Ascending aorta (tissue), 2 donors: ENCODE measurements around the gene CACNA2D3. TPM values are rescaled to one million over a fixed set of nuclear protein-coding genes. Genes with fewer than 3 reads are reported as not detected.
"Not testable (repeated sequence)": the region's sequence is repeated elsewhere in the genome, so short reads cannot be mapped to it uniquely, and the experiment has no call there.

ENCODE experiments used
- DNase-seq, 2 donors: peaks; one replicate each; pipeline ENCODE4 v3.0.0-alpha.2; 2019; ENCODE audit warnings: low spot score in 2 of 2
- H3K27ac ChIP-seq, 2 donors: fragments of 200-600 bp; sonication (generic); one replicate each; pipeline ENCODE4 v1.5.1; 2016 to 2017; ENCODE audit warnings: mild to moderate bottlenecking in 1 of 2
- H3K27me3 ChIP-seq: fragments of 200-600 bp; sonication (generic); one replicate; pipeline ENCODE4 v1.5.1; 2017
- H3K36me3 ChIP-seq, 2 donors: fragments of 200-600 bp; sonication (generic); one replicate each; pipeline ENCODE4 v1.5.1; 2016
- H3K4me1 ChIP-seq, 2 donors: fragments of 200-600 bp; sonication (generic); one replicate each; pipeline ENCODE4 v1.5.1; 2016 to 2017; ENCODE audit warnings: mild to moderate bottlenecking in 1 of 2
- H3K4me3 ChIP-seq, 2 donors: fragments of 200-600 bp; sonication (generic); one replicate each; pipeline ENCODE4 v1.5.1; 2016 to 2017; ENCODE audit warnings: mild to moderate bottlenecking in 1 of 2
- H3K9me3 ChIP-seq, 2 donors: fragments of 200-600 bp; sonication (generic); one replicate each; pipeline ENCODE4 v1.5.1; 2016
- intact Hi-C: fragments of 100-400 bp; cut with DNase I; formaldehyde crosslinking; loops from one replicate; pipeline ENCODE4 v1.15.1; 2023
- total RNA-seq: library from RNA; depleted of rRNA; stranded (reverse); fragments of >200 nt; gene quantifications from one replicate; pipeline ENCODE4 v1.1.0, GENCODE V29; 2016
- TF ChIP-seq, protein P1 (sequence below), 3 experiments: fragments of 200-600 bp in 2 of 3; fragments of 450-650 bp in 1 of 3; sonication (generic) in 2 of 3; IDR thresholded peaks; one replicate each; pipeline ENCODE4 v1.5.1; 2016 to 2019; ENCODE audit warnings: antibody characterized with exemption in 3 of 3, mild to moderate bottlenecking in 1 of 3, moderate library complexity in 1 of 3

Gene CACNA2D3
- total RNA-seq, 1 donor from 2014 or later: not detected

DNA sequence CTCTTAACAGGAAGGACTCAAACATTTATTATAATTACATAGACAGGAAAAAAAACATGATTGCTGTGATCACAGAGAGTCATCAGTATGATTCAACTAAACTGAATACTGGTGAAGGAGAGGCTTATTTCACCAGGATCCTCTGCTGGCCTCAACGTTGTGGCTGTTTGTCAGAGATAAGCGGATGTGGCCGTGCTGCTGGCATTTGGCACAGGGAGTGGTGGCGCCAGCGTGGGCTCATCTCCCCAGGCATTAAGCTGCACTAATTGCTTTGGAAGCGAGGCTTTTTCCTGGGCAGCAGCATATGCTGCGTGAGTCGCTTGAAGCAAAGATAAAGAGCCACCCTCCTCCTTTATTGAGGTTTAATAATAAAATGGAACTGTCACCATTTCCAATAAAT lies 498.8 kb downstream of the CACNA2D3 start:
- Histone ChIP-seq H3K27me3 (no peaks in the 10 kb centered on the region), H3K36me3 (no peaks in the 10 kb centered on the region), H3K9me3 (no peaks in the 10 kb centered on the region), H3K4me3 (no peak overlapping the region), H3K4me1 (no peaks in the 10 kb centered on the region), H3K27ac (no peak overlapping the region)
- intact Hi-C loops: no loop called here
- DNase-seq: no peak
- TF ChIP-seq, protein P1, sequence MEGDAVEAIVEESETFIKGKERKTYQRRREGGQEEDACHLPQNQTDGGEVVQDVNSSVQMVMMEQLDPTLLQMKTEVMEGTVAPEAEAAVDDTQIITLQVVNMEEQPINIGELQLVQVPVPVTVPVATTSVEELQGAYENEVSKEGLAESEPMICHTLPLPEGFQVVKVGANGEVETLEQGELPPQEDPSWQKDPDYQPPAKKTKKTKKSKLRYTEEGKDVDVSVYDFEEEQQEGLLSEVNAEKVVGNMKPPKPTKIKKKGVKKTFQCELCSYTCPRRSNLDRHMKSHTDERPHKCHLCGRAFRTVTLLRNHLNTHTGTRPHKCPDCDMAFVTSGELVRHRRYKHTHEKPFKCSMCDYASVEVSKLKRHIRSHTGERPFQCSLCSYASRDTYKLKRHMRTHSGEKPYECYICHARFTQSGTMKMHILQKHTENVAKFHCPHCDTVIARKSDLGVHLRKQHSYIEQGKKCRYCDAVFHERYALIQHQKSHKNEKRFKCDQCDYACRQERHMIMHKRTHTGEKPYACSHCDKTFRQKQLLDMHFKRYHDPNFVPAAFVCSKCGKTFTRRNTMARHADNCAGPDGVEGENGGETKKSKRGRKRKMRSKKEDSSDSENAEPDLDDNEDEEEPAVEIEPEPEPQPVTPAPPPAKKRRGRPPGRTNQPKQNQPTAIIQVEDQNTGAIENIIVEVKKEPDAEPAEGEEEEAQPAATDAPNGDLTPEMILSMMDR (IDR thresholded peaks at IDR 0.05): no peak

DNA sequence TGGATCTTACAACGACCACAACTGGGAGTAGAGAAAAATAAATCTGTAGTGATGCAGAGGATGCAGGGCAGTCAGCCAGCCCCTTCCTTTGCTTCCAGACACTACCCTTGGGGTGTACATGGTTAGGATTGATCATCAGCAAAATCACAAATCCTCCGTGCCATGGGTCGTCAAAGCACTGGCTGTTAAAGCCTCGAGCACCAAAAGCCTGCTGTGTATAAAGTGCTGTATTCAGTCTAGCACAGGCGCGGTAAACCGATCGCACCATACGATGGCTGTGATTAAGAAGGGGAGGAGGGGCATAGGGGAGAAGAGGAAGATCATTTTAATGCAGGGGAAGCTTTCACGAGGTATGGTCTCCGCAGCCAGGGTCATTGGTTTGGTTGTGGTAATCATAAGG lies 500.3 kb downstream of the CACNA2D3 start:
- no peaks in the 10 kb centered on the region for H3K27me3 ChIP-seq
- no peaks in the 10 kb centered on the region for H3K4me1 ChIP-seq
- TF ChIP-seq, protein P1 (IDR thresholded peaks at IDR 0.05): no peak
- no peak overlapping the region for H3K27ac ChIP-seq
- intact Hi-C loops: no loop called here
- H3K9me3 ChIP-seq: no peaks in the 10 kb centered on the region
- no peak for DNase-seq
- H3K36me3 ChIP-seq: no peaks in the 10 kb centered on the region
- H3K4me3 ChIP-seq: no peak overlapping the region

DNA sequence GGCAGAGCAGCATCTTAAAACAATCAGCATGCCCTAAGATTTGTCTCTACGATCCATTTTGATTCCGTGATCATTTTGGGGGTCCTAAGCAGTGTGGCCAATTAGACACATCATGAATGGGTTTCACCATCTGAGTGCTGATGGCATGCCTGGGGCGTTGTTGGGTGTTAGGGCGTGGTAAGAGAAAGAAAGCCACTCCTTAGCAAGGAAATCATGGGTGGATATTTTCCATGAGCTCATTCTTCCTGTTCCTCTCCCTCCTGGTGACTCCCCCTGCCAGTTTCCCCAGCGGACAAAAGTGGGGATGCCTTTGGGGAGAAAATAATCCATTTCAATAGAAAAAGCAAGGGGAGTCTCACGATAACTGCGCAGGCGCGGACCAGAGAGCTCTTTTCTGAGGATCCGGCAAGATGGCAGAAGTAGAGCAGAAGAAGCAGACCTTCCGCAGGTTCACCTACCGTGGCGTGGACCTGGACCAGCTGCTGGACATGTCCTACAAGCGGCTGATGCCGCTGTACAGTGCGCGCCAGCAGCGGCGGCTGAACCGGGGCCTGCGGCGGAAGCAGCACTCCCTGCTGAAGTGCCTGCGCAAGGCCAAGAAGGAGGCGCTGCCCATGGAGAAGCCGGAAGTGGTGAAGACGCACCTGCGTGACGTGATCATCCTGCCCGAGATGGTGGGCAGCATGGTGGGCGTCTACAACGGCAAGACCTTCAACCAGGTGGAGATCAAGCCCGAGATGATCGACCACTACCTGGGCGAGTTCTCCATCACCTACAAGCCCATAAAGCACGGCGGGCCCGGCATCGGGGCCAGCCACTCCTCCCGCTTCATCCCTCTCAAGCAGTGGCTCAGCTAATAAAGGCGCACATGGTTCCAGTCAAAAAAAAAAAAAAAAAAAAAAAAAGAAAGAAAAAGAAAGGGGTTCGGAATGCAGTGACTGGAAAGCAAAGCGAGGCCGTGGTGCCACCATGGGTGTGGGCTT lies 503.7 kb downstream of the CACNA2D3 start:
- no peaks in the 10 kb centered on the region for H3K36me3 ChIP-seq
- TF ChIP-seq, protein P1 (IDR thresholded peaks at IDR 0.05): no peak
- intact Hi-C loops: no loop called here

DNA sequence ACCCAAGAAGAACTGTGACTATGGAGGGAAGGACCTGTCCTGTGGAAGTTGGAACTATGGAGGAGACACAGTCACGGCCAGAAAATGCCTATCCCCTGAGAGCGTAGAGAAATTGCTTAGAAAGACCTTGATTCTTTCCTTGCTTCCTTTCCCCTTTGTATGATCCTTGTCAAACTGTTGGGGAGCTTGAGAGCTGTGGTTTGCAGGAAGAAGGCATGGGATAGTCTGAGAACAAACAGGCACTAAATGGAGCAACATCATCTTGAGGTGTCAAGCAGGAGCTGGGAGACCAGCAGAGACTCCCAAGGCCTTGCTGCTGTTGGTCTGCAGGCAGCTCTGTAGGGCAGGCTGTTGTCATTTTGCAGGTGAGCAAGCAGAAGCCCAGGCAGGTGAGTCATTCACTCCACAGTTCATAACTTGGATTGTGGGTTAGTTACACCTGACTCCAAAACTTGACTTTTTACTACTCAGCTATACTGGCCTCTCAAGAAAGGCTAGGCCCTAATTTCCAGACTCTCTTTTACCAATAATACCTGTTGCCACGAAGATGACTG lies 506.6 kb downstream of the CACNA2D3 start:
- no peak for DNase-seq
- Histone ChIP-seq H3K27me3 (no peaks in the 10 kb centered on the region), H3K27ac (no peak overlapping the region), H3K4me3 (no peak overlapping the region), H3K4me1 (no peaks in the 10 kb centered on the region), H3K36me3 (no peaks in the 10 kb centered on the region), H3K9me3 (no peaks in the 10 kb centered on the region)
- intact Hi-C loops: no loop called here
- TF ChIP-seq, protein P1 (IDR thresholded peaks at IDR 0.05): no peak

More for the DNA sequence above, 503.7 kb downstream of the CACNA2D3 start:
- no peak overlapping the region for H3K27ac ChIP-seq
- DNase-seq: no peak
- H3K4me1 ChIP-seq: no peaks in the 10 kb centered on the region
- H3K4me3 ChIP-seq: no peak overlapping the region
- H3K9me3 ChIP-seq: no peaks in the 10 kb centered on the region
- H3K27me3 ChIP-seq: no peaks in the 10 kb centered on the region

DNA sequence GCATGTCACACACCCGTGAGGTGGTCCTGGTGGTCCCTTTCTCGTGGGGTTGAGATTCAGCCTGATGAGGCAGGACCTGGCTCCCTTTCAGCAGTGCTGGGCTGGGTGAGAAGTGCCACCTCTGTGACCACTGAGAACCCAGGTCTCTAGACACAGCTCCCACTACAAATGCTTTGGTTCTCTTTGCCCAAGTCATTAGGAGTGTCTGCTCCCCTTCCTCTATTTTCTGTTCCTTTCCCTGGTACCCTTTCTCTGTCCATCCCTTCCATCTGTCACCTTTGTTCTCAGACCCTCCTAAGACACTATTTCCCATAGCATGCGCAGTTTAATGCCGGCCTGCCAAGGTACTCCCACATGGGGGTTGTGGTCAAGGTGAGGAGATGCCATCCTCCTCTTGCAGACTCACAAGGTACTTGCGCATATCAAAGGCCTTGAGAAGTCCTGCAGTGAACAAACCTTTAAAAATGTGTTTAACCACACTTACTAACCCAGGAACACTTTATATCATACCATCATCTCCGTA lies 507.8 kb downstream of the CACNA2D3 start:
- no peaks in the 10 kb centered on the region for H3K9me3 ChIP-seq
- no peak for DNase-seq
- intact Hi-C loops: no loop called here
- H3K4me1 ChIP-seq: no peaks in the 10 kb centered on the region
- no peaks in the 10 kb centered on the region for H3K27me3 ChIP-seq
- no peak overlapping the region for H3K27ac ChIP-seq
- TF ChIP-seq, protein P1 (IDR thresholded peaks at IDR 0.05): no peak
- no peaks in the 10 kb centered on the region for H3K36me3 ChIP-seq
- H3K4me3 ChIP-seq: no peak overlapping the region

DNA sequence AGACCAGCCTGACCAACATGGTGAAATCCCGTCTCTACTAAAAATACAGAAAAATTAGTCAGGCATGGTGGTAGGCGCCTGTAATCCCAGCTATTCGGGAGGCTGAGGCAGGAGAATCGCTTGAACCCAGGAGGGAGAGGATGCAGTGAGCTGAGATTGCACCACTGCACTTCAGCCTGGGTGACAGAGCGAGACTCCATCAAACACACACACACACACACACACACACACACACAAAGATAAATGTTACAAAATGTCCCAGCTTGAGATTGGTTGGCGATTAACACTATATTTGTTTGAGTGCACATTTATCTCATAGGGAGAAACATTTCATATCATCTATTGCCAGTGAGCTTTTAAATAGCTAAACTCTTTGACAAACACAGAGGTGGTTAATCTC lies 508.6 kb downstream of the CACNA2D3 start:
- H3K4me1 ChIP-seq, H3K27me3 ChIP-seq, H3K9me3 ChIP-seq, H3K27ac ChIP-seq, H3K4me3 ChIP-seq, DNase-seq, H3K36me3 ChIP-seq, intact Hi-C loops: not testable (repeated sequence)
